Measurements from ENCODE around the gene FAT4. TPM values are rescaled to one million over a fixed set of nuclear protein-coding genes. Genes with fewer than 3 reads are reported as not detected.
A peak's percentile ranks its signal among the peaks of the same experiment; 100 is the strongest.

FAT4 gene
- total RNA-seq, 1 donor from 2014 or later, result 106 TPM

GRCh38 chr4:125359960-125360634, 45.3 kb downstream of the FAT4 start:
- TF ChIP-seq, protein P1, sequence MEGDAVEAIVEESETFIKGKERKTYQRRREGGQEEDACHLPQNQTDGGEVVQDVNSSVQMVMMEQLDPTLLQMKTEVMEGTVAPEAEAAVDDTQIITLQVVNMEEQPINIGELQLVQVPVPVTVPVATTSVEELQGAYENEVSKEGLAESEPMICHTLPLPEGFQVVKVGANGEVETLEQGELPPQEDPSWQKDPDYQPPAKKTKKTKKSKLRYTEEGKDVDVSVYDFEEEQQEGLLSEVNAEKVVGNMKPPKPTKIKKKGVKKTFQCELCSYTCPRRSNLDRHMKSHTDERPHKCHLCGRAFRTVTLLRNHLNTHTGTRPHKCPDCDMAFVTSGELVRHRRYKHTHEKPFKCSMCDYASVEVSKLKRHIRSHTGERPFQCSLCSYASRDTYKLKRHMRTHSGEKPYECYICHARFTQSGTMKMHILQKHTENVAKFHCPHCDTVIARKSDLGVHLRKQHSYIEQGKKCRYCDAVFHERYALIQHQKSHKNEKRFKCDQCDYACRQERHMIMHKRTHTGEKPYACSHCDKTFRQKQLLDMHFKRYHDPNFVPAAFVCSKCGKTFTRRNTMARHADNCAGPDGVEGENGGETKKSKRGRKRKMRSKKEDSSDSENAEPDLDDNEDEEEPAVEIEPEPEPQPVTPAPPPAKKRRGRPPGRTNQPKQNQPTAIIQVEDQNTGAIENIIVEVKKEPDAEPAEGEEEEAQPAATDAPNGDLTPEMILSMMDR (IDR thresholded peaks at IDR 0.05), result no peak
- Mint-ChIP-seq H3K4me3 (ENCODE audit: unreplicated experiment) (no peak overlapping the region), H3K9me3 (ENCODE audit: unreplicated experiment) (no peaks in the 10 kb centered on the region), H3K4me1 (ENCODE audit: unreplicated experiment) (peaks cover 15% of the 10 kb centered on the region), H3K36me3 (ENCODE audit: unreplicated experiment) (peaks cover 31% of the 10 kb centered on the region), H3K27ac (ENCODE audit: unreplicated experiment) (peak overlapping the region; percentile 4), H3K27me3 (ENCODE audit: unreplicated experiment) (no peaks in the 10 kb centered on the region)
- DNase-seq (ENCODE audit: extremely low spot score, unreplicated experiment), result no peak

DNA sequence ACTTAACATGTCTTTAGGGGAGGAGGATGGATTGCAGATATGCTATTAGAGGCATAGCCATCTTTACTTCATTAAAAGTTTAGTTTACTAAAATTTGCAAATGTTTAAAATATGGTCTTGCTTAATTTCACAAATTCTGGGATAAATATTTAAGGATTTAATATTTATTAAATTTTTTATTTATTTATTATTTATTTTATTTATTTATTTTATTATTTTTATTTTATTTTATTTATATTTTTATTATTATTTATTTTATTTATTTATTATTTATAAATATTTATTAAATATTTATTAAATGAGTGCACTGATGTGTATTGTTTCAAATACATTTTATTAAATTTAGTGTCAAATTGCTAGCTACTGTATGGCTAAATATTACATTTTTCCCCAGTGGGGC, 46.0 kb downstream of the FAT4 start:
- Mint-ChIP-seq H3K4me1 (ENCODE audit: unreplicated experiment) (peaks cover 15% of the 10 kb centered on the region), H3K4me3 (ENCODE audit: unreplicated experiment) (no peak overlapping the region), H3K27me3 (ENCODE audit: unreplicated experiment) (no peaks in the 10 kb centered on the region), H3K36me3 (ENCODE audit: unreplicated experiment) (peaks cover 28% of the 10 kb centered on the region), H3K27ac (ENCODE audit: unreplicated experiment) (no peak overlapping the region), H3K9me3 (ENCODE audit: unreplicated experiment) (no peaks in the 10 kb centered on the region)
- DNase-seq (ENCODE audit: extremely low spot score, unreplicated experiment), result no peak
- TF ChIP-seq, protein P1 (IDR thresholded peaks at IDR 0.05), result no peak

Data from osteocyte (in vitro differentiated cells).